OCI-LY7 (cell line): ENCODE results near the gene ALG10B.

Experiments used
- CTCF ChIP-seq: fragments of 200-600 bp; sonication (generic); conservative IDR thresholded peaks from 2 replicates; pipeline ENCODE4 v1.5.1; 2014; ENCODE audit warnings: mild to moderate bottlenecking, antibody characterized with exemption, low read length, moderate library complexity, mixed read lengths
- EZH2phosphoT487 ChIP-seq: fragments of 200-600 bp; sonication (generic); IDR thresholded peaks from 2 replicates; pipeline ENCODE4 v1.6.1; 2018; ENCODE audit warnings: low read depth, borderline replicate concordance, mild to moderate bottlenecking, mixed run types, antibody characterized with exemption, low read length, moderate library complexity, mixed read lengths

DNA sequence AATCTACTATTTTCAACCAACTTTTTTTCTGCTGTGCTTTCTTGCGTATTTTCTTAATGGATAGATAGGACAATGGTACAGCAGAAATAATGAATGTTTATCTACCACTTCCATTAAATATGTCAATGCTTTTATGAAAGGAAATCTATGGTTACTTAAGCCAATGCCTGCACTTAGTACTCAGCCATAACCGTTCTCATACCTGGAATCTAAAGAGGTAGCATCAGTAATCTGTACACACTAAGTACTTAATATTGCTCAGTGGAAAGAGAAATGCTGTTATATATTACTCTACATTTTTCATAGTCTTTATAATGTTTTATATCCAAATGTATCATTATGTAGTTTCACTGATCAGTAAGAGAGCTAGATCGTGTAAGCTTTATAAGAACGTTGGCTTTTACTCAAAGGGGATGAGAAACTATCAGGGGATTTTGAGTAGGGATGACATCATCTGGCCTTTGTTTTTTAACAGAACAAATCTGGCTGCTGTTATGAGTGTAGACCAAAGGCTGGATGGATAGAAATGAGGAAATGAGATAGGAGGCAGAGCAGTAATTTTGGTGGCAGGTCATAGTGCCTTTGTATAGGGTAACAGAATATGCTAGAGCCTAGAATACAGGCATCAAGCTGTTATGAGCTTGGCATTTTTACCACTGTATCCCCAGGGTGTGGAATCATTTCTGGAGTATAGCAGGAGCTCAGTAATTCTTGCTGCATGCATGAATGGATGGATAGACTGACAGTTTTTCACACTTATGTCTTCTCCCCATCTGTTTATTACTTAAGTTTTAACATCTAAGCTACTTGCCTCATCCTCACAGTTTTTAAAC is 34.0 kb downstream of the ALG10B start:
- TF ChIP-seq CTCF (no peak), EZH2phosphoT487 (no peak)
